ENCODE measurements around the gene GBE1.

DNA sequence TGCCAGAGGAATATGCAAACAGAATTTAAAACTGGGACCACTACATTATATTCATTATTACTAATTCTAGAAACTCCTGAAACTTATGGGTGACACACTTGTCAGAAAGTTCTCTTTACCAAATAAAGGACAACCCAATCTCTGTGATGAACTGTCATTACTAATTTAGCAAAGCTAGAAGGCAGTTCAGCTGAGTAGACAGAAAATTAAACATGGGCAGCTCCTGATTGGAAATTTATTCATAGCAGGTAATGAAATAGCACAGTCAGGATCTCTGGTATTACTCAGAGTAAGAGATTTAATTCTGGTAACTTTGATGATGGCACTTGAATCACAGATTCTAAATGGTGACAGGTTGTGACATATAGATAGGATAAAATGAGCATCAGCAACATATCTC is 123.0 kb downstream of the GBE1 start:
- TF ChIP-seq CTCF (IDR thresholded peaks at IDR 0.05), result no peak
- no peak for TF ChIP-seq EZH2 (IDR thresholded peaks at IDR 0.05)
- TF ChIP-seq EZH2phosphoT487 (IDR thresholded peaks at IDR 0.05), result no peak

Data from neural progenitor cell (in vitro differentiated cells).